HG02973 (cell line): ENCODE measurements around the gene NFKBIE.
"Not testable (repeated sequence)": the region's sequence is repeated elsewhere in the genome, so short reads cannot be mapped to it uniquely, and the experiment has no call there.

Experiments used
- ATAC-seq: cut with Tn5 transposase; IDR thresholded peaks from one replicate; pipeline ENCODE4 v1.9.1; 2021; ENCODE audit warnings: moderate library complexity; ENCODE audit not compliant: unreplicated experiment

NFKBIE gene

GRCh38 chr6:44265007-44265721 is at the start of gene NFKBIE:
Gene NFKBIE (minus strand): TSS chr6:44265551. CDS start chr6:44265346, 205 bp downstream.
- ATAC-seq = peak; percentile 33

GRCh38 chr6:44314657-44315056 is 49.3 kb upstream of the NFKBIE start:
- ATAC-seq = not testable (repeated sequence)

DNA sequence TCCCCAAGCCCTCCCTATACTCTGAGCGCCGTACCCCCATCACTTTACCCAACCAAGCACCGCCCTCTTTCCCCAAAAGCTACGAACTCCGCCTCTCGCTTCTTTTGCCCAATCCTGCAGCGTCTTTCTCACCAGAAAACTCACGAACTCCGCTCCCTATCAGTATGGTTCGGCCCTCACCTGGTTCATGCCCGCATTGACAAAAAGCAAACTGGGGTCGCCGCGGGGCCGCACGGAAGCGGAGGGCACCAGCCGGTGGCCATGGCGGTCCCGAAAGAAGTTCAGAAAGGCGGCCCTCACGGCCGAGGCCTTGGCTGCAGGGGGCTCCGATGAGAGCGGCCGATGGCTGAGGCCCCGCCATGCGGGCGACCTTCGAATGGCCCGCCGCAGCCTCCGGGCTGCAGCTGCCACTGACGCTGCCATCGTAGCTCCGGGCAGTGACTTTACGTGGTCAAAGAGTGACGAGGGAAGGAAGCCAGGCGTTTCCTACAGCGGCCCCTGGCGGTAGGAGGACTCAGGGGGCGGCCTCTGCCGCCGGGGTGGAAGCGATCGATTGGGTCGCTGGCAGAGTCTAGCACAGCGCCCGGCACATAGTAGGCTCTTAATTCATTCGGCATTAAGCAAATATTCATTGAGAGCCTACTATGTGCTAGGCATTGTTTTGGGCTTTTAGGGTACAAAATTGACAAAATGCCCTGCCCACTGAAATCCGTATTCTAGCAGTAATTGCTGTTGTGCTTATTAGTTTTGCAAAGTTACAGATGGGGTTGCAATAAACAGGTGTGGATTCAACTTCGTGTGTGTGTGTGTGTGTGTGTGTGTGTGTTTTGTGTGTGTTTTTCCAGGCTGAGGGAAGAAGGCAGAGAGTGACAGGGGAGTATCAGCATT is 47.8 kb upstream of the NFKBIE start, which contains the start of gene AARS2:
Gene AARS2, minus strand, starts transcription at position 447 of the 888 bp plus-strand sequence. Its CDS starts 24 bp downstream, at position 423.
- ATAC-seq = peak; percentile 90

- ATAC-seq = no peak
Measured at GRCh38 chr6:44311767-44312166, 46.4 kb upstream of the NFKBIE start.

- no peak for ATAC-seq
Measured at GRCh38 chr6:44311304-44311703, 46.0 kb upstream of the NFKBIE start.

DNA sequence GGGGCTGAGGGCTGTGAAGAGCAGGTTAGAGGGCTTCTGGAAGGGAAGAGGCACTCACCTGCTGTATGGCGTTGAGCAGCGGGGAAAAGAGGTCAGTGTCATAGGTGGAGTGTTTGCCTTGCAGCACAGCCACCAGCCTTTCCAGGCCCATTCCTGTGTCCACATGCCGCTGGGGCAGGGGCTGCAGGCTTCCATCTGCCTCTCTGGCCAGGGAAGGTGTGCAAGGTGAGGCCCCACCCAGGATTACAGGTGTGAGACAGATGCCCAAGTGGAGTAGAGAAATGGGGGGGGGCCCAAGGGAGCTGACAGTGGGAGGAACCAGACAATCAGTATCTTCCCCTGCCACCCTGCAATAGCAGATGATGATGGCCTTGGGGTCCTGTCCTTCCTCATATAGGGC is 44.9 kb upstream of the NFKBIE start:
- ATAC-seq = no peak

- no peak for ATAC-seq
Measured at GRCh38 chr6:44309631-44310030, 44.3 kb upstream of the NFKBIE start.

- ATAC-seq = no peak
Measured at GRCh38 chr6:44309092-44309491, 43.7 kb upstream of the NFKBIE start.

- no peak for ATAC-seq
Measured at GRCh38 chr6:44307217-44307616, 41.9 kb upstream of the NFKBIE start.

GRCh38 chr6:44306710-44307109 is 41.4 kb upstream of the NFKBIE start:
- no peak for ATAC-seq

GRCh38 chr6:44305200-44305725 is 39.9 kb upstream of the NFKBIE start:
- ATAC-seq = no peak

- no peak for ATAC-seq
Measured at GRCh38 chr6:44304282-44305199, 39.2 kb upstream of the NFKBIE start.

DNA sequence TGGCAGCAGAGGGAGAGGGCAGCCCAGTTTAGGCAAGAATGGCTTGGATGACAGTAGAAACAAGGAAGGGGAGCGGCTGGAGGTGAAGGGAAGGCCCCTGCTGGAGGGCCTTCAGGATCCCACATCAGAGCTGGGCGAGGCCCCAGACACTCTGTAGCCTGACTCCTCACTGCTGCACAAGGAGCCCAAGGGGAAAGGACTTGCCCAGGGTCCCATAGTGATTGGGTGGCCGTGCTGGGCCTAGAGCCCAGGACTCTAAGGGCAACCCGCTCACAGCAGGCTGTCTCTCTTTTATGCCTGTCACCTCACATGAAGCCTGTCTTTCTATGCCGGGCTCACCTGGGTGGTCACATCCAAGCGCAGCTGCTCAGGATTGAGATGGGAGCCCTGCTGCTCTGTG is 38.5 kb upstream of the NFKBIE start:
- no peak for ATAC-seq

DNA sequence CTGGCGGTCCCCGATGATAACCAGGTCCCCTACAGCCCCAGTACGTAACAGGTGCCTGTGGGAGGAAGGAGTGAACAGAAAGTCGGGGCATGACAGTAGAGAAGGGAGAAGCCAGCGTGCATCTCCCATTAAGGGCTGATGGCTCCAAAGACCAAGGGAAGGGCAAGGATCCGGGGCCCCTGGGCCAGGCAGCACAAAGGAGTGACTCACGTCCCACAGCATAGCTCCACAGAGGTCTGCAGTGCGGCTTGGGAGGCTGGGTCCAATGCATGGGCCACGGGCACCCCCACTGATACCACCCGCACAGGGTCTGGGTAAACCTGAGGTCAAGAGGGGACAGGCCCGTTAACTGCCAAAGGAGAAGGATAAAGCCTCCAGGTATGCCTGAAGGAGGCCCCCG is 37.5 kb upstream of the NFKBIE start:
- ATAC-seq = no peak

DNA sequence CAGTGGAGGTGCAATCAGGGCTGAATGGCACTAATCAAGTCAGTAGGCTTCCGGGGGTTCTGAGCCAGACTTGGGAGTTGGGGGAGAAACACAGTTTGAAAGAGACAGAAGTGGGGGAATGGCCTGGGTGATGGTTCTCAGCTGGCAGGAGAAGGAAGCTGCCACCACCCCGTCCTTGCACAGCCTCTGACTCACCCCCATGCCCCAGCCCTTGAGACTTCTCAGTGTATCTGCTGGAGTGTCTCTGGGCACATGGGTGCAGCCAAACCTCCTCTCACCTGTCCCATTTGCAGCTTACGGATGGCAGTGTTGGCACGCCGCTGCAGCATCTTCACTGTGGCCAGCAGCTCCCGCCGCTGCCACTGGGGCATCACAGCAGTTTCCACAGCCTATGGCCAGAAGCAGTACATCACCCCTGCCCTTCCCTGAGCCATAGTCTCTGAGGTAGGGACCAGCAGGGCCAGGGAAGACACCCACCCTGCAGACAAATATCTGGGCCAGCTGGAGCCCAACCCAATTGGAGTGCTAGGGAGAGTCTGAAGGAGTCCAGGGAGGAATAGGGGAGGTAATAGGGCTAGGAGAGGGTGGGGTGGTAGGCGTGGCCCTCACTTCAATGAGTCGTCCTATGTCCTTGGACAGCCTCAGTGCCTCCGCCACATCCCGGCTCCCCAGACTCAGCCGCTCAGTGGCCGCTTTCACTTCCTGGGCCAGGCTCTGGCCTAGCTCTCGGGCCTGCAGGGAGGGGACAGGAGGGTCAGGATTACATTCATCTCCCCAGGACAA is 36.6 kb upstream of the NFKBIE start:
- ATAC-seq = no peak

DNA sequence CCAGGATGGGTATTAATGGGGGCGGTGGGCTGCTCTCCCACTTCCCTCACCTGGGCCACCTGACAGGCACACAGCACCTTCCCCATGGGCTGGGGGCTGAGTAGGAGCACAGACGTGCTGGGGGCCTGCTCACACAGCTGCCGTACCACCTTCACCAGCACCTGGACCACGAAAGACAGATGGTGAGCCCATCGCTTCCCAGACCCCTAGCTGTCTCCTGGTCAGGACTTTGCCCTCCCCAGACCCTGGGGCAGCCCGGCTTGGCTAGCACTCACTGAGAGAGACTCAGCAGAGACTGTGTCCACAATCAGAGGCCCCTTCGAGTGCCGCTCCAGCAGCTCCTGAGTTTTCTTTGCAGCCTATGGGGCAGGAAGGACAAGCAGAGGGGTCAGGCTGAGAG is 35.8 kb upstream of the NFKBIE start:
- ATAC-seq = no peak

- ATAC-seq = no peak
Measured at GRCh38 chr6:44300292-44300823, 35.0 kb upstream of the NFKBIE start.

- ATAC-seq = no peak
Measured at GRCh38 chr6:44298864-44299263, 33.5 kb upstream of the NFKBIE start.

GRCh38 chr6:44298055-44298803 is 32.9 kb upstream of the NFKBIE start:
- no peak for ATAC-seq
